ENCODE results near the gene DAB1.

Gene DAB1

DNA sequence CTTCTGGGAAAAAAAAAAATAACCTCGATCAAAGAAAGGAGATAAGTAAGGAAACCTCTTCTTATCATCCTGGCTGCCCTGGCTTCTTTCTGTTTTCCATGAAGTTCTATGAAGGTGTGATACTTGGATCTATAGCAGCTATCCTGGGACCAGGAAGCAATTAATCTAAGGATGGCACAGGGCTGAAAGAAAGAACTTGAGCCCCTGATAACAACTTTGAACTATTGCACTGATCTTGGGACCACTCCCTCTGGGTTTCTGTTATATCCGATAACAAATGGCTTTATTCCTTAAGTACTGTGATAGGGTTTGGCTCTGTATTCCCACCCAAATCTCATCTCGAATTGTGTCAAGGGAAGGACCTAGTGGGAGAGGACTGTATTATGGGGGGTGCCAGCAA lies 104.1 kb downstream of the DAB1 start:
- FAIRE-seq (no peak), DNase-seq (ENCODE audit: low spot score) (no peak)

DNA sequence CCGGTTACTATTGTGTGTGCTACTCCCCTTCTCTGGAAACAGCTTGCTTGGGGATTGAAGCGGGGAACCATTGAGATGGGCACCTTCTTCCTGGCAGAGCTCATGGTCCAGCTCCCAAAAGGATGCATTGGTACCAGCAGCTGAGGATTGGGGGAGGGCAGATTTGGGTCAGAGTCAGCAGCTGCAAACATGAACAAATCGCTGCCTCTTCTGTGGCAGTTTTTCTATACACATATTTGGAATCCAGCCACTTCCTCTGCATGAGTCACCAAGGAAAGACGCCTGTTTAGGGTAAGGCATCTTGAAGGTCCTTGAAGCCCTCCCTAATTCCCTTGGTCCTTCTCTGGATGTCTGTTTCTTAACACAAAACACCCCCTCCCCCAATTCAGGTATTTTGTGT lies 104.7 kb downstream of the DAB1 start:
- DNase-seq (ENCODE audit: low spot score) (peak; percentile 63), FAIRE-seq (no peak)

DNA sequence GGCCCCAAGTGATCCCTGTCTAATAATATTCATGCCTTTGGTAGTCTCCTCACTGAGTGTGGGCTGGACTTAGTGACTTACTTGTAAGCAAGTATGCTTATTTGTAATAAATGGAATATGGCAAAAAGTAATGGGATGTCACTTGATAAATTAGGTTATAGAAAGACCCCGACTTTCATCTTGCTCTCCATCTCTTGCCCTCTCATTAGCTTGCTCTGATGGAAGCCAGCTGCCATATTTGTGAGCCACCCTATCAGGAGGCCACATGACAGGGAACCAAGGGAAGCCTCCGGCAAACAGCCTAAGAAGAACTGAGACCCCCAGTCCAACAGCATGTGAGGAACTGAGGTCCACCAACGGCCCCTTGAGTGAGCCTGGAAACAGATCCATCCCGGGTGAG lies 107.0 kb downstream of the DAB1 start:
- DNase-seq (ENCODE audit: low spot score) (no peak), FAIRE-seq (no peak)

DNA sequence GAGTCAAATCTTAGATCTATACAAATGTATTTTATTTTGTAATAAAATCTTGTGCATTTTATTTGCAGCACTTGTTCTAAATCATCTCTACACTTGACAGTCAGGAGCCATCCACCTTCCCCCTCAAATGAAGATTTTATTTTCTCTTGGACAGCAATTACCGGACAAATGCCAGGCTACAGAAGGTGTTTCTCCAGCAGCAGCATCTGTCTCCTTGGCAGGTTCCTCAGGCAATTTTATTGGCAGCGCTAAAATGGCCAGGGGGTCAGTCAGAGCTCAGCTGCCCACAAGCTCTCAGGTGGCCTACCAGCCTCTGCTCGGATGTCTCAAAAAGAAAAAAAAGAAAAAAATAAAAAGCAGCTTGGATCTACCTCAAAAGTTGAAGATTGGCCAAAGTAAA lies 107.6 kb downstream of the DAB1 start:
- FAIRE-seq: no peak
- DNase-seq (ENCODE audit: low spot score): no peak

DNA sequence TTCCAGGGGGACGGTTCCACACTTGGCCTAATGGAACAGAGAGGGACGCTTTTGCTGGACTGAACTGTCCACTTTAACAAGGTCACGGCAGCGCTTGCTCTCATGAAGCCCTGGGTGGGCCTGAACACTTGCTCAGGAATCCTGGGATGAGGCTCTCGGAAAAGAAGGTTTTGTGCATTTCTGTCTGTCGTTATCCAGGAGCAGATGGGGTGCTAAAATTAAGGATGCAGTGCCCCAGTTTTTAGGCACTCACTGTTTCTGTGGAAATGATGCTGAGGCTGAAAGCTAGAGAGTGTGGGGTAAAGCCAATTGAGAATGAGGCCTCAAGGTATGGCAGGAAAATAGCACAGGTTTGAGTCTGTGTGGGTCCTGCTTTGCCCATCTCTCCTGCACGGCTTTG lies 111.0 kb downstream of the DAB1 start:
- DNase-seq (ENCODE audit: low spot score): no peak
- no peak for FAIRE-seq

DNA sequence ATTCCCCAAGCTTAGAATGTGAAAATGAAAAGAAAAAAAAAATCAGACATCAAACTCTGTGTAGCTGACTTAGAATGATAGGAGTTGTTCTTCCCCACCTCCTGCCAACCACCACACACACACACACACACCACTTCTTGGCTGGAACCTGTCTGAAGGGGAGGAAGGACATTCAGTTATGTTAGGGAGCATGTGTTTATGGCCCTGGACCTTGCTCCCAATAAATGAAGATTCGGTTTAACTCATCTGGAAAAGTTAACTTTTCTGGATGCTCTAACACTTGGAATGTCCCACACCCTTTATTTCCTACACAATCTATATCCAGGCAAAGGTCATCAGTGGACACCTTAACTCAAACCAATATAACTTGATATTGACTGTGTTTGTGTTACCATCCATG lies 112.4 kb downstream of the DAB1 start:
- DNase-seq (ENCODE audit: low spot score) (no peak), FAIRE-seq (no peak)

DNA sequence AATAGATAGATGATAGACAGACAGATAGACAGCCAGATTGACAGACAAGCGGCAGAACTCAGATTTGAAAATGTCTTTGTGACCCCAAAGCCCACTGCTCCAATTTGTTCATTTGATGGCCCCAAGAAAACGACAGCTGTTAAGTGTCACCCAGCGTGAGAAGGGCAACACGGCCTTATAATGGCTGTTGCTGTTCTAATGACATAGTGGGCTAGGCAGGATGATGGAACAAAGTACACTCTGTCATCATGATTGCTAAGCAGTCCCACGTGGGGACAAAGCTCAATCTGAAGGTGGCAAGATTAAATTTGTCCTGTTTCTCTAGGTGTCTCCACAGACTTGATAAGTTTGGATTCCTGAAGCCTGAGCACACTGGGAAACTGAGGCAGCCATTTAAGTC lies 112.9 kb downstream of the DAB1 start:
- DNase-seq (ENCODE audit: low spot score): no peak
- FAIRE-seq: no peak

DNA sequence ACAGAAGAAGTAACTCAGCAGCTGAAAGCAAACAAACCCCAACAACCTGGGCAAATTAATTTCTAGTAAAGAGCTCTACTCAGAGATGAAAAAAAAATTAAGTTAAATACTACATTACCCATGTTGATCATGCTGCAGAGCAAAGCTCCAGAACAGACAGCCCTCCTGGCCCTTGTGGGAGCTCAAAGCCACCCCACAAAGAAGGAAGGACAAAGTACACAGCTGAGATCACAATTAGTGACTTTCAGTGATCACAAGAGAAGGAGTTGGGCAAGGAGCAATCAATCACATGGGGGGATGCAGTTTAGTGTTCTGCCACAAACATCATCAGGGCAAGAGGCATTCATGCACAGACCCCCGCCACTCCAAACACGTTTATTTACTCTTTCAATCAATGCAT lies 114.2 kb downstream of the DAB1 start:
- FAIRE-seq (no peak), DNase-seq (ENCODE audit: low spot score) (no peak)

DNA sequence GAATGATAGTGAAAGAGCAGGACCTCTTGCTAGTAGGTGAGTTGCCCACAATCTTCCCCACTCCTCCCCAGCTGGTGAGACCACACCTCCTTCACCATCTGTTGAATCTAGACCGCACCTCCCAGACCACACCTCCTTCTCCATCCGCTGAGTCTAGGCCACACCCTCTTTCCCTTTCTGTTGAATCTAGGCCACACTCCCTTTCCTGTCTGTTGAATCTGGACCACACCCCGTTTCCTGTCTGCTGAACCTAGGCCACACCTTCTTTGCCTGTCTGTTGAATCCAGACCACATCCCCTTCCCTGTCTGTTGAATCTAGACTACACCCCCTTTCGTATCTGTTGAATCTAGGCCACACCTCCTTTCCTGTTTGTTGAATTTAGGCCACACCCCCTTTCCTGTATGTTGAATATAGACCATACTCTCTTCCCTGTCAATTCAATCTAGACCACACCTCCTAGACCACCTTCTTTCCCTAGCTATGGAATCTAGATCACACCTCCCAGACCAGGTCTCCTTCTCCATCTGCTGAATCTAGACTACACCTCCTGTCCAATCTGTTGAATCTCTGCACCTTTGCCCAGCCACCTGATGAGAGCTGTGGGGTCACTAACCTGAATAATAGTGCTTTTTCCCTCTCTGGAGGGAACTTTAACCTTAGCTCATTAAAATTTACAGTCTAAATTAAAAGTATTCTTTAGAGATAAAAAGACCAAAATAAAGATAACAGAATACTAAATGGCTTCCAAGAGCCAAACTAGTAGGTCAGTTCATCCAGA lies 116.3 kb downstream of the DAB1 start:
- peak; percentile 77 for FAIRE-seq
- DNase-seq (ENCODE audit: low spot score): no peak

DNA sequence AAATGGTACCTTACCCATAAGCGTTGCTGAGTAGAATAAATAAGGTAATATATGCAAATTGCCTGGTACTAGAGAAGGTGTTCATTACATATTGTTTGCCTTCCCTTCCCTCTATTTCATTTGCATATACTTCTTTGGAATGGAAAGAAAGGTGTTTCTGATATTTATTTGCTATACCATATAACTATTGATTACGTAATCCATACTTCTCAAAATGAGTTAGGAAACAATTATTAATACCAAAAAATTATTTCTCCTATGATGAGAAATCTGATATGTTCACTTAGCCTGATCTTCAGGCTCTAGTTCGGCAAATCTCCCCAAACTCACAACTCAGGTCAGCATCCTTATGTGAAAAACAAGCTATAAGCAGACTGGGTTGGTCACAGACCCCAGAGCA lies 119.3 kb downstream of the DAB1 start:
- FAIRE-seq (no peak), DNase-seq (ENCODE audit: low spot score) (no peak)

DNA sequence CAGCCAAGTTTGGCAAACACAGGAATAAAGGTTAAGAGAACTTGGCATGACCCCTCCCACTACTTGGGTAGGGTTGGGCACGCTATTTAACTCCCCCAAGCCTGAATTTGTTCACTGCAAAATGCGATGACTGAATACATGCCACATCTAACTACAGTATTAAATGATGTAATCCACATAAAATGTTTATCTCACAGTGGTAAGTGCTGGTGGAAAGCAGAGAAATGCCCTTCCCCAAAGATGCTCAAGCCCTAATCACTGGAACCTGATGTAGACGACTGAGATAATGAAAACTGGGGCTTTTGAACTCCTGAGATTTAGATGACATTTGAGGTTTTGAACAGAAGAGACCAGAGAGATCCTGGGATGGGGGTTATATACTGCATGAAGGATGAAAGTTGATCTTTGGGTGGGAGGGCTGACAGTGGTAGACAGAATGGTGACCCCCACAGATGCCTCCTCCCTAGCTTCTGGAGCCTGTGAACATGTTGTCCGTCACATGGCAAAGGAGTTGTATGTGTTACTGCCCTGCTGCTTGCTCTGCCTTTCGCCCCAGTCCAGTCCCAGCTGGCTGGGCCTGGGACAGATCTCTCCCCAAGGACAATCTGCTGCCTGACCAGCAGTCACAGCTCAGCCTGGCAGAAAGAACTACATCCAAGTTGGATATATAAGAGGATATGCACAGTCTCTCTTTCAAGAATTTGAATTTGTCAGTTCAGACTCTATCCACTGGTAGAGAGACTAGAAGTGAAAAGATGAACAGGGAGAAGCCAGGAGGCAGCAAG lies 120.9 kb downstream of the DAB1 start:
- FAIRE-seq (no peak), DNase-seq (ENCODE audit: low spot score) (no peak)

DNA sequence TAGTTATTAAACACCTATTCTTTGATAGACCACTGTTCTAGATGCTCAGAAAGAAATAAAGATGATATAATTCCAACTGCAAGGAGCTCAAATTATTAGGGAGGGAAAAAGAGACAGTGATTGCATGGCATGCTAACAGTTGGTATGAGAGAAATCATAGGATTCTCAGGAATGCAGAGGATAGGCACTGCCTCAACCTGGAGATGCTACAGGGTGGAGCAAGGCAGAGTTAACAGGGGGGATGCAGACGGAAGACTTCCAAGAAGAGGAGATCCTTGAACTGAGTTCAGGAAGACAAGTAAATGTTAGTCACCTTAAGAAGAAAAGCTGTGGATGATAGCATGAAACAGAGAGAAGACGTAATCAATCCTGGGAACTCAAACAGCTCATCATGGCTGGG lies 123.7 kb downstream of the DAB1 start:
- DNase-seq (ENCODE audit: low spot score) (no peak), FAIRE-seq (no peak)

DNA sequence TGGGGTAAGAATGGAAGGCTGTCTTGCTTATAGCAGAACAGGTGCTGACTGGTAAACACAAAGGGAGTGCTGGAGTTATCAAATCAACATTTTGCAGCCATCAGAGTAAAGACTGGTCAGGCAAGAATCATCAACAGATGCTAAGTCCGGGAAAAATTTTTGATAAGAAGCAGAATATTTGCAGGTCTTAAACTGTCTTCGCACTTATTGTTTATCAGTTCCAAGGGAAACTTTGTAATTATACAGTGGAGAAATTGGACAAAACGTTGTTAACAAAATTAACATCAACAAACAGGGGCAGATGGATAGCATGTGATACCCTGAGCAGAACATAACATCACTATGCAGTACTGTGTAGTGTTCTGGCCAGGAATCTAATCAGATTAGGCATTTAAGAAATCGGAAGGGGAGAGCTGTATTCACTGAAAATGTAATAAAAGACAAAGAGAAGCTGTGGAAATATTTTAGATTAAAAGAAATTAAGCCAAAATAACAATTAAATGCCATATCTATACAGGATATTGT lies 127.1 kb downstream of the DAB1 start:
- FAIRE-seq (no peak), DNase-seq (ENCODE audit: low spot score) (no peak)

DNA sequence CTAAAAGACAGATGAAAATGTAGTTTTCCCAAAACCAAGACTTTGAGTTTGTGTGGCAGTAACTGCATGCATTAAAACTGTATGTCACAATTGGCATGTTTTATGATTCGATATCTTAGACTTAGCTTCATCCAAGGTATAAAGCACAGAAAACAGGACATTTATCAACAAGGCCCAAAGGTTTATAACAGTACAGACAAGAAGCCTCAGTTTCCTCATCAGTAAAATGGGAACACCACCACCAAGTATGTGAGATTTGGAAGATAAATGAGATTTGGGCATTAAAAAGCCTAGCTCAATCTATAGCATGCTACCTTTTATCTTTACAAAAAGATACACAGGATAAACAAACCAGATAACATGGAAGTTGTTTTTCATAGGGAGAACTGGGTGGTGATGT lies 128.5 kb downstream of the DAB1 start:
- DNase-seq (ENCODE audit: low spot score) (no peak), FAIRE-seq (no peak)

DNA sequence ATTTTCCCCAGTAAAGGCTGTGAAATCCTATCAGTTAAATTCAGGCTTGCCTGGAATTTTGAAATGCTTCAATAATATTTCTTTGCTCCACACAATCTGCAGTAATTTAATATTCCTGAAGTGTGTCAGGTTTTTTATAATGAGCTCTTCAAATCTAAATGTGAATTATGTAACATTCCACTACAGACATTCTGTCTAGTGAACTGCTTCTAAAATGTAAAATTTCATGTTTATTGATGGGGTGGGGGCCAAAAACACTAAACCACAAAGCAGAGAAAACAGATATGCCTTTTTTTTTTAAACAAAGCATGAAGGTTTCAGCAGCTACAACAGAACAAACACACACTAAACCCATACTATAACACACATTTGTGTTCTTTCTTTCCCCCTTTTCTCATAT lies 129.7 kb downstream of the DAB1 start:
- FAIRE-seq (no peak), DNase-seq (ENCODE audit: low spot score) (no peak)

DNA sequence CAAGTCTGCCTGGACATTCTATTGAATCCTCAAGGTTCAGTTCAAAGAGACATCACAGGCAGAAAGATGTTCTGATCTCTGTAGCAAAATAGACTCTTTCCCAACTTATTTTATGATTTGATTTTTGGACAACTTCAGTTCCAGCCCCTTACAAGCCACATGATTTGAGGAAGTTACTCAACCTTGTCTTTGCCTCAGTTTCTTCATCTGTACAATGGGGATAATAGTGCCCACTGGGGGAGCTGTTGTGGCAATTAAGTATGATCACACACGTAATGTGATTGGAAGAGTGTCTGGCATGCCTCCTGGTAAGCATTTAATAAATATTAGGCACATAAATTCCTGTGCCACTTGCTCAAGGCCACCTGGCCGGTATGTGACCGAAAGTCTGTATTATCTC lies 130.6 kb downstream of the DAB1 start:
- FAIRE-seq (no peak), DNase-seq (ENCODE audit: low spot score) (no peak)

DNA sequence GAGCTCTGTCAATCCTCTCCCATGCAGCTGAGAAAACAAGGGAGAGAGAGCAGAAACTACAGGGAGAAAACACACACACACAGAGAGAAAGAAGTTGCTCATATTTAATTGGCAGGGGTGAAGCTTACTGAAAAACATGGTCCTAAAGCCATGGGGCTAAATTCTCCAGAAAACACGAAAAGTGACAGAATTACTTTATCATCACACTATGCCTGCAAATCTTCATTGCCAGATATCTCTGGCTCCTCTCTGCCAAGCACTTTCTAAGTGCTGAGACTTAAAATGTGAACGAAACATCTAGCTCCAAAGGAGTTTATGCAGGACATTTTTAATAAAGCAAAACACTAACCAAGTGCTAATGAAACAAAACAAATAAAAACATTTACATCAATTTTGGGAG lies 134.1 kb downstream of the DAB1 start:
- no peak for FAIRE-seq

DNA sequence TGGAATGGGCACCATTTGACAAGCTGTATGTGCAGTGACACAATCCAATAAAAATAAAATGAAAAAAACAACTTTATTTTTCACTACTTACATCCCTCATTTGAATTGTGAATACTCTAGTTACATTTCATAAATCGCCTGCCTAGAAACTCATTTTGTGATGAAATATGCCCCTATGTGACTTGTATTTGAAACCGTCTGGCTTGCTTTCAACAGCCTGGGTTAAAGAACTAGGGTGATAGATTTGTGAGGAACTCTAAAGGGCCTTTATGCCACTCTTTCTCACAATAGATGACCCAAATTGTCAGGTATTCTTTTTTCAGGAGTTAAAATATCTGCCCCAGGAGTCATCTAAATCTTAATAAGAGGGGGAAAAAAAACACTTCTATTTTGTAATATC lies 137.9 kb downstream of the DAB1 start:
- DNase-seq (ENCODE audit: low spot score) (no peak), FAIRE-seq (no peak)

More for the DNA sequence above, 134.1 kb downstream of the DAB1 start:
- no peak for DNase-seq (ENCODE audit: low spot score)

DNA sequence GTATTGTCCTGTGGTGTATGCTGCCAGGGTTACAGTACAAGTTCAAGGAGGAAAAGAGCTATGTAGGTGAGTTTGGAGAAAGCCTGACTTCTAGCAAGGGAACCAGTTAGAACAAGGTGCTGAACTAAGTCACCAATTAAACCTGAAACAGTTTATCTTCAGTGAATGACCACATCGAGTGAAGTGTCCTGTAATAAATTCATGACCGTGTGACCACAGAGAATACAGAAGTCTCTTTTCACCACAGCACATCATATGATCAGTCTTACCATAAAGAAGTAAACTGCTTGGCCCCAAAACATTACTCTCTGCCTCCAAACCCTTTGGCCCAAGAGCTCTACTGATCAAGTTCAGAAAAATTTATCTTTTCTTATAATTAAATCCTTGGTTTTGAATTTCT lies 141.4 kb downstream of the DAB1 start:
- no peak for FAIRE-seq

DNA sequence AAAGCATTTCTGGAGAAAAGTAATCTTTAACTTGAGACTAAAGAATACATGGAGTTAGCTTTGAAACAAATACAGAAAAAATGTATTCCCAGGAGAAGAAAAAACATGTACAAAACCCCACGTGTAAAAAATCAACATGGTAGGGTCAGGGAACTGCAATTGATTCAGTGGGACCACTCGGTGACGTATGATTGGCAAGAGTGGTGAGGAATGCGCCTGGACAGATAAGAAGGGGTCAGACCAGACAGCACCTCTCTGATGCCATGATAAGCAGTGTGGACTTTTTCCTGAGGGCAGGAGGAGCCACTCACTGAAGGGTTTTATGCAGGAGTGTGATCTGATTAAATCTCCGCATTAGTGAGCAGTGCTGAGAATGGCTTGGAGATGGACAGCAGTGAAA lies 142.5 kb downstream of the DAB1 start:
- no peak for FAIRE-seq
- DNase-seq (ENCODE audit: low spot score): no peak

More for the DNA sequence above, 141.4 kb downstream of the DAB1 start:
- no peak for DNase-seq (ENCODE audit: low spot score)

DNA sequence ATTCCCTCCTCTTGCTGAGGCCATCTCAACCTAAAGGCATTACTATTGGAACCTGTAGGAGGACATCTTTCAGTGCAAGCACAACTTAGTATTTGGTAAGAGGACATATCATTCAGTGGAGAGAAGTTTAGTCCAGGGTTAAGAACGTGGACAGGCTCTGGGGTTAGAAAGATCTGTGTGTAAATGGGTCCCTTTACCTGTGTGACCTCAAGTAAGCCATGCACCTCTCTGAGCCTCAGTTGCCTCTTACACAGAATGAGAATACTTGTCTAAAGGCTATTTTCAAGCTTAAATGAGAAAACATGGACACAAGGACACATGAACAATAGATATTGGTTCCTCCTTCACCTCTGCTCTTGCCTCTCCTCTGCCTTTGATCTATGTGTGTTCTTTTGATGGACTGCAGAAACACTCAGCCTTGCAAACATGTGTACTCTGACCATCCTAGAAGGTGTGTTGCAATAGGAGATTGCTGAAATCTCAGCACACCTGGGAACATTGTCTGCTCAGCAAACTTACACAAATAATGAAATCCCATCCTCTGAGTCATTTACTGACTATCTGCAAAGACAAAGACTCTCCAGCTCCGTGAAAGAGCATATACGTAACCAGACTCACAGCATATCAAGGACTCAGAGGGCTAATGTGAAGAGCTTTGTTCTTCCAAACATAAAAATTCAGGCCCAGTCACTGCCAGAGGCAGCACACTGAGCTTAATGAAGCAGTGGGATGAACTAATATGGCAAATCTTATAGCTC lies 143.8 kb downstream of the DAB1 start:
- DNase-seq (ENCODE audit: low spot score): peak; percentile 49
- no peak for FAIRE-seq

DNA sequence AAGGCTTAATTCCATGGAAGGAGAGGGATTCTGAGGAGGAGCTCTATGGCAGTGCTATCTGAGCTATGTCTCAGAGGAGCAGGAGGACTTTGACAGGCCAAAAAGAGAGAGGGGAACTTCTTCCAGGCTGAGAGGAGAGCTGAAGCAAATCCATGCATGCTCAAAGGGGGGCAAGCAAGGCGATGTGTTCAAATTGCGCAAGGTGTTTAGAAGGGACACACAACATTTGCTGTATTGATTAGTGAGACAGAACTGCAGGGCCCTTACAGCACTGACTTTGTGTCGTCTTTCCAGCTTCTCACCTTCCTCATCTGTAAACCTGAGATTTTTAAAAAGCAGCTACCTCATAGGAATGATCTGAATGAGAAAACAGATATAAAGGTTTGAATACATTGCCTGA lies 145.3 kb downstream of the DAB1 start:
- no peak for FAIRE-seq
- DNase-seq (ENCODE audit: low spot score): no peak

All from urothelium cell line (cell line).